ENCODE results near the gene SLC7A1. TPM values are rescaled to one million over a fixed set of nuclear protein-coding genes. Genes with fewer than 3 reads are reported as not detected.
A peak's percentile ranks its signal among the peaks of the same experiment; 100 is the strongest.

The SLC7A1 gene
- total and polyA plus RNA-seq, 2 of the 4 experiments (the other 2 are of a cell fraction): 9.7 to 22.3 TPM

GRCh38 chr13:29581666-29582065 lies 13.8 kb downstream of the SLC7A1 start:
- peaks cover 98% of the 10 kb centered on the region for H4K20me1 ChIP-seq (ENCODE audit: insufficient read depth, low read length)
- no peak overlapping the region for H3K23ac ChIP-seq (ENCODE audit: low read depth, low read length)
- no peak overlapping the region for H2BK120ac ChIP-seq (ENCODE audit: low read depth, low read length)
- peaks cover 15% of the 10 kb centered on the region for H3K4me1 ChIP-seq (ENCODE audit: control insufficient read depth, insufficient read depth, low read length)
- peaks cover 4% of the 10 kb centered on the region; the same call in 1 of the 2 replicates for H3K36me3 ChIP-seq (ENCODE audit: control insufficient read depth, insufficient read depth, low read length)
- H3K9ac ChIP-seq (ENCODE audit: low read depth, low read length): no peak overlapping the region
- no peak overlapping the region for H3K27ac ChIP-seq (ENCODE audit: insufficient read depth, low read length)
- no peak overlapping the region for H2AK5ac ChIP-seq (ENCODE audit: low read depth, low read length)
- peaks cover 41% of the 10 kb centered on the region for H3K9me1 ChIP-seq (ENCODE audit: insufficient read depth, low read length)
- no peak overlapping the region for H3K4me3 ChIP-seq (ENCODE audit: insufficient read depth, low read depth, low read length)
- H4K8ac ChIP-seq (ENCODE audit: low read depth in 2 of 2, low read length in 2 of 2): no peak overlapping the region
- H2AK9ac ChIP-seq (replicated peaks; ENCODE audit: low read depth, low read length, poor library complexity): no peak overlapping the region
- no peak overlapping the region for H2BK20ac ChIP-seq (ENCODE audit: low read depth, low read length)
- H2BK15ac ChIP-seq (ENCODE audit: low read depth, low read length): no peak overlapping the region
- H3K14ac ChIP-seq (replicated peaks; ENCODE audit: low read depth, low read length): no peak overlapping the region
- no peak for DNase-seq
- H2BK5ac ChIP-seq (ENCODE audit: low read depth, low read length, poor library complexity, severe bottlenecking): no peak overlapping the region
- H3K4ac ChIP-seq (ENCODE audit: low read depth, low read length): no peak overlapping the region
- no peak overlapping the region for H4K5ac ChIP-seq (ENCODE audit: low read depth, low read length)
- ATAC-seq (ENCODE audit: low read depth): no peak
- TF ChIP-seq SMC3 (IDR thresholded peaks at IDR 0.05; ENCODE audit: low read depth, low read length): no peak
- TF ChIP-seq MAFK (IDR thresholded peaks at IDR 0.05; ENCODE audit: low read depth, low read length): no peak
- TF ChIP-seq ELK1 (IDR thresholded peaks at IDR 0.05; ENCODE audit: borderline replicate concordance, low read depth, low read length): no peak
- no peak for TF ChIP-seq POLR2A (IDR thresholded peaks at IDR 0.05; ENCODE audit: low read depth, low read length)
- no peak for TF ChIP-seq MXI1 (IDR thresholded peaks at IDR 0.05; ENCODE audit: borderline replicate concordance, low read depth, low read length)
- TF ChIP-seq RCOR1 (IDR thresholded peaks at IDR 0.05; ENCODE audit: insufficient replicate concordance, low read length): no peak
- H3K27me3 ChIP-seq (ENCODE audit: control insufficient read depth, insufficient read depth, low read length): no peaks in the 10 kb centered on the region
- no peak overlapping the region for H4K91ac ChIP-seq (ENCODE audit: insufficient read depth, low read depth, low read length)
- peaks cover 21 to 87% of the 10 kb centered on the region in 2 experiments for H3K79me1 ChIP-seq (ENCODE audit: low read depth in 1 of 2, low read length in 2 of 2)
- intact Hi-C loops (cut with micrococcal nuclease) (no loop called here), dilution Hi-C loops (cut with HindIII; ENCODE audit: low sequenced_read_pairs, unreplicated experiment) (no loop called here), in situ Hi-C loops (cut with MboI; ENCODE audit: low sequenced_read_pairs) (no loop called here)
- WGBS, 2 experiments (ENCODE audit: extremely low coverage in 2 of 2, insufficient read length in 1 of 2): 90% methylated on average over 3 of the region's 7 CpGs; no CpG with 5 or more reads in 1 of the 2 experiments
- ChIA-PET POLR2A (ENCODE audit: unreplicated experiment) (no interaction called here), CTCF (no interaction called here)
- H3K18ac ChIP-seq (ENCODE audit: low read depth, low read length): no peak overlapping the region
- no peaks in the 10 kb centered on the region for H3K9me3 ChIP-seq (ENCODE audit: control insufficient read depth, insufficient read depth, low read length)
- H3K4me2 ChIP-seq (ENCODE audit: low read depth, low read length): 0 out of 2 replicates have a peak overlapping the region, but pooled peaks have one; percentile 13
- no peak overlapping the region for H3K56ac ChIP-seq (ENCODE audit: extremely low read depth, insufficient read depth, low read length)
- H2AFZ ChIP-seq (replicated peaks; ENCODE audit: low read length, poor library complexity): no peak overlapping the region
- no TSS peak for BruUV-seq (replicated peaks)
